SK-N-SH (cell line): ENCODE results near the gene NLGN2. TPM values are rescaled to one million over a fixed set of nuclear protein-coding genes. Genes with fewer than 3 reads are reported as not detected.

Source experiments
- CTCF ChIA-PET: fragments of 300-600, 350-600 bp; formaldehyde crosslinking; extraction: SDS; loops from one replicate; lab custom pipeline; 2021; lab: Yijun Ruan, JAX
- POLR2A ChIA-PET: fragments of 350-600 bp; sonication (Branson Sonifier 250); formaldehyde crosslinking; extraction: SDS; loops from one replicate; lab custom pipeline; 2020; ENCODE audit warnings: antibody characterized with exemption, inconsistent platforms; lab: Yijun Ruan, JAX
- DNase-seq: peaks from one replicate; pipeline ENCODE4 v3.0.0; 2012
- H2AFZ ChIP-seq: fragments of 200-600 bp; sonication (generic); 2 replicates; pipeline ENCODE4 v1.8.1; 2016; ENCODE audit warnings: antibody characterized with exemption, mild to moderate bottlenecking, low read depth
- H3F3A ChIP-seq: fragments of 200-600 bp; sonication (generic); replicated peaks from 2 replicates; pipeline ENCODE3; 2016; ENCODE audit warnings: antibody characterized with exemption, mild to moderate bottlenecking; ENCODE audit not compliant: insufficient read depth
- H3K27ac ChIP-seq, 2 experiments: fragments of 200-500 bp in 1 of 2; fragments of 200-600 bp in 1 of 2; sonication (Bioruptor generic) in 1 of 2; sonication (generic), shearing (Covaris generic) in 1 of 2; 2 replicates each; pipeline versions ENCODE4 v1.5.1 to v1.6.1; 2014 to 2016; ENCODE audit warnings: low read depth in 2 of 2, inconsistent platforms in 1 of 2, low read length in 1 of 2, mild to moderate bottlenecking in 1 of 2, mixed read lengths in 1 of 2
- H3K27me3 ChIP-seq: fragments of 200-600 bp; sonication (generic), shearing (Covaris generic); 2 replicates; pipeline ENCODE4 v1.6.1; 2016; ENCODE audit warnings: mixed run types; ENCODE audit not compliant: insufficient read depth
- H3K36me3 ChIP-seq, 2 experiments: fragments of 200-500 bp in 1 of 2; fragments of 200-600 bp in 1 of 2; sonication (Bioruptor generic) in 1 of 2; sonication (generic) in 1 of 2; replicated peaks in 1 of 2; 2 replicates each; pipeline versions ENCODE3 to v1.5.1; 2014 to 2016; ENCODE audit warnings: low read length in 1 of 2, mild to moderate bottlenecking in 1 of 2; ENCODE audit not compliant: insufficient read depth in 2 of 2, control insufficient read depth in 1 of 2
- H3K4me1 ChIP-seq, 2 experiments: fragments of 200-500 bp in 1 of 2; fragments of 200-600 bp in 1 of 2; sonication (Bioruptor generic) in 1 of 2; sonication (generic), shearing (Covaris generic) in 1 of 2; 2 replicates each; pipeline versions ENCODE4 v1.5.1 to v1.6.1; 2014 to 2016; ENCODE audit warnings: low read depth in 1 of 2, low read length in 1 of 2, mixed run types in 1 of 2; ENCODE audit not compliant: insufficient read depth in 2 of 2, control insufficient read depth in 1 of 2
- H3K4me2 ChIP-seq: fragments of 200-600 bp; sonication (generic), shearing (Covaris generic); 2 replicates; pipeline ENCODE4 v1.6.1; 2017; ENCODE audit warnings: mixed run types
- H3K4me3 ChIP-seq, 2 experiments: fragments of 200-500 bp in 1 of 2; fragments of 200-600 bp in 1 of 2; sonication (Bioruptor generic) in 1 of 2; sonication (generic), shearing (Covaris generic) in 1 of 2; 2 replicates each; pipeline versions ENCODE4 v1.5.1 to v1.8.1; 2014 to 2016; ENCODE audit warnings: low read depth in 2 of 2, inconsistent platforms in 1 of 2, low read length in 1 of 2, mild to moderate bottlenecking in 1 of 2, mixed read lengths in 1 of 2, moderate library complexity in 1 of 2
- H3K79me2 ChIP-seq: fragments of 200-600 bp; sonication (generic); 2 replicates; pipeline ENCODE4 v1.8.1; 2017; ENCODE audit warnings: mild to moderate bottlenecking; ENCODE audit not compliant: insufficient read depth
- H3K9ac ChIP-seq: fragments of 200-600 bp; sonication (generic); 2 replicates; pipeline ENCODE4 v1.6.1; 2017; ENCODE audit warnings: mixed run types
- H3K9me2 ChIP-seq: fragments of 200-600 bp; sonication (generic); 2 replicates; pipeline ENCODE4 v1.6.1; 2017; ENCODE audit warnings: mixed run types
- H3K9me3 ChIP-seq: fragments of 200-600 bp; sonication (generic); 2 replicates; pipeline ENCODE4 v1.6.1; 2017; ENCODE audit warnings: mixed run types, mild to moderate bottlenecking, moderate library complexity
- H4K20me1 ChIP-seq: fragments of 200-600 bp; sonication (generic); 2 replicates; pipeline ENCODE4 v1.6.1; 2017; ENCODE audit warnings: mild to moderate bottlenecking, mixed run types; ENCODE audit not compliant: insufficient read depth
- CHD2 ChIP-seq: fragments of 150-350 bp; IDR thresholded peaks from 2 replicates; pipeline ENCODE4 v1.6.1; 2018; ENCODE audit warnings: low read length; ENCODE audit not compliant: partially characterized antibody
- CTCF ChIP-seq: fragments of 200-600 bp; sonication (generic); IDR thresholded peaks from 2 replicates; pipeline ENCODE4 v1.6.1; 2017; ENCODE audit warnings: antibody characterized with exemption, mild to moderate bottlenecking, moderate library complexity
- ELF1 ChIP-seq: IDR thresholded peaks from 2 replicates; pipeline ENCODE4 v1.4.0; 2012
- EP300 ChIP-seq, 2 experiments: IDR thresholded peaks; 2 replicates each; pipeline versions ENCODE4 v1.4.0 to v1.6.1; 2012; ENCODE audit warnings: borderline replicate concordance in 1 of 2, low read depth in 1 of 2, low read length in 1 of 2
- FOSL2 ChIP-seq: IDR thresholded peaks from 2 replicates; pipeline ENCODE4 v1.4.0; 2012; ENCODE audit warnings: low read depth, mild to moderate bottlenecking, moderate library complexity, borderline replicate concordance
- GABPA ChIP-seq: IDR thresholded peaks from 2 replicates; pipeline ENCODE4 v1.4.0; 2012; ENCODE audit warnings: low read depth, mild to moderate bottlenecking
- MEF2A ChIP-seq: IDR thresholded peaks from 2 replicates; pipeline ENCODE4 v1.4.0; 2012; ENCODE audit warnings: low read depth, borderline replicate concordance
- NFIC ChIP-seq: IDR thresholded peaks from 2 replicates; pipeline ENCODE4 v1.4.0; 2012; ENCODE audit warnings: borderline replicate concordance
- NRF1 ChIP-seq: IDR thresholded peaks from 2 replicates; pipeline ENCODE4 v1.6.1; 2012; ENCODE audit warnings: low read depth, mild to moderate bottlenecking, low read length
- POLR2AphosphoS5 ChIP-seq: IDR thresholded peaks from 2 replicates; pipeline ENCODE4 v1.6.1; 2012; ENCODE audit warnings: low read depth, low read length
- RAD21 ChIP-seq: IDR thresholded peaks from 2 replicates; pipeline ENCODE4 v1.6.1; 2012; ENCODE audit warnings: mild to moderate bottlenecking, low read length
- RFX5 ChIP-seq: IDR thresholded peaks from 2 replicates; pipeline ENCODE4 v1.6.1; 2012; ENCODE audit warnings: mild to moderate bottlenecking, improper control_type of control experiment, low read length
- SMC3 ChIP-seq: IDR thresholded peaks from 2 replicates; pipeline ENCODE4 v1.6.1; 2012; ENCODE audit warnings: low read depth, low read length, improper control_type of control experiment
- TAF1 ChIP-seq: IDR thresholded peaks from 2 replicates; pipeline ENCODE4 v1.6.1; 2012; ENCODE audit warnings: low read depth, mild to moderate bottlenecking, low read length, moderate library complexity, borderline replicate concordance
- TEAD4 ChIP-seq: IDR thresholded peaks from 2 replicates; pipeline ENCODE4 v1.4.0; 2012; ENCODE audit warnings: mild to moderate bottlenecking, borderline replicate concordance; ENCODE audit not compliant: insufficient read depth
- USF2 ChIP-seq: fragments of 150-350 bp; IDR thresholded peaks from 2 replicates; pipeline ENCODE4 v1.6.1; 2017; ENCODE audit warnings: antibody characterized with exemption, low read length, low read depth, borderline replicate concordance
- WGBS: methylation state at CpG from one replicate; pipeline ENCODE4 v1.1.6; 2017; ENCODE audit warnings: low lambda C conversion rate; 5-methylcytosine and 5-hydroxymethylcytosine counted together
- polyA plus RNA-seq, 3 experiments: library from polyadenylated mRNA; depleted of rRNA; stranded (reverse); fragments of >200 nt; gene quantifications; 2 replicates each; pipeline ENCODE4 v1.2.3, GENCODE V29; 2012
- TF ChIP-seq, protein P1 (sequence below): IDR thresholded peaks from 2 replicates; pipeline ENCODE4 v1.4.0; 2012; ENCODE audit warnings: low read depth, borderline replicate concordance
- TF ChIP-seq, protein P2 (sequence below): IDR thresholded peaks from 2 replicates; pipeline ENCODE4 v1.6.1; 2012; ENCODE audit warnings: mild to moderate bottlenecking, low read depth, low read length, moderate library complexity

Gene NLGN2
- polyA plus RNA-seq, 1 of the 3 experiments (the other 2 are of a cell fraction): 29.9 TPM

GRCh38 chr17:7379134-7379533 is 28.5 kb upstream of the NLGN2 start:
- ChIA-PET POLR2A (no interaction called here), CTCF (no interaction called here)
- H2AFZ ChIP-seq: no peak overlapping the region
- peaks cover 8% of the 10 kb centered on the region; the same call in 1 of the 2 replicates for H3K27me3 ChIP-seq
- no peak for DNase-seq
- no peak overlapping the region for H3K4me3 ChIP-seq
- H3K4me2 ChIP-seq: no peak overlapping the region
- H3K27ac ChIP-seq: no peak overlapping the region
- H3K36me3 ChIP-seq: no peaks in the 10 kb centered on the region
- 81% methylated on average over 3 of the region's 3 CpGs for WGBS
- H4K20me1 ChIP-seq: no peaks in the 10 kb centered on the region
- H3F3A ChIP-seq: no peaks in the 10 kb centered on the region
- H3K9ac ChIP-seq: no peak overlapping the region
- no peaks in the 10 kb centered on the region for H3K79me2 ChIP-seq
- no peaks in the 10 kb centered on the region for H3K9me3 ChIP-seq
- H3K4me1 ChIP-seq: peaks cover 0 to 26% of the 10 kb centered on the region in 2 experiments; a peak in 2 of 4 replicates
- no peak for TF ChIP-seq RFX5
- TF ChIP-seq, protein P1, sequence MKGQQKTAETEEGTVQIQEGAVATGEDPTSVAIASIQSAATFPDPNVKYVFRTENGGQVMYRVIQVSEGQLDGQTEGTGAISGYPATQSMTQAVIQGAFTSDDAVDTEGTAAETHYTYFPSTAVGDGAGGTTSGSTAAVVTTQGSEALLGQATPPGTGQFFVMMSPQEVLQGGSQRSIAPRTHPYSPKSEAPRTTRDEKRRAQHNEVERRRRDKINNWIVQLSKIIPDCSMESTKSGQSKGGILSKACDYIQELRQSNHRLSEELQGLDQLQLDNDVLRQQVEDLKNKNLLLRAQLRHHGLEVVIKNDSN: no peak
- no peak for TF ChIP-seq FOSL2
- no peak for TF ChIP-seq ELF1
- TF ChIP-seq USF2: no peak
- no peak for TF ChIP-seq CTCF
- TF ChIP-seq NFIC: no peak
- no peak for TF ChIP-seq EP300 (IDR thresholded peaks at IDR 0.05; ENCODE audit: borderline replicate concordance in 1 of 2, low read depth in 1 of 2, low read length in 1 of 2)
- H3K9me2 ChIP-seq: no peaks in the 10 kb centered on the region

- no peak overlapping the region for H3K27ac ChIP-seq
- H2AFZ ChIP-seq: no peak overlapping the region
- H3K4me1 ChIP-seq: peaks cover 0 to 32% of the 10 kb centered on the region in 2 experiments; a peak in 2 of 4 replicates
- peak; percentile 54 for DNase-seq
- peak overlapping the region; percentile 37; the same call in 1 of the 2 replicates for H3K4me2 ChIP-seq
- H3F3A ChIP-seq: no peaks in the 10 kb centered on the region
- no peaks in the 10 kb centered on the region for H4K20me1 ChIP-seq
- no peaks in the 10 kb centered on the region for H3K9me2 ChIP-seq
- H3K27me3 ChIP-seq: peaks cover 8% of the 10 kb centered on the region; the same call in 1 of the 2 replicates
- no peaks in the 10 kb centered on the region for H3K9me3 ChIP-seq
- no peaks in the 10 kb centered on the region for H3K79me2 ChIP-seq
- 59% methylated on average over 7 of the region's 7 CpGs for WGBS
- POLR2A ChIA-PET: interaction anchor here (0.6 to 1.2 kb wide), 4 partner anchors 23 to 333 kb away, joined by 3 to 4 read pairs (median 3); partner anchors contain the start of gene TMEM256
- H3K36me3 ChIP-seq: no peaks in the 10 kb centered on the region
- H3K4me3 ChIP-seq: no peak overlapping the region
- no peak overlapping the region for H3K9ac ChIP-seq
- no peak for TF ChIP-seq NRF1
- no peak for TF ChIP-seq GABPA
- no peak for TF ChIP-seq RFX5
- TF ChIP-seq CHD2: no peak
- TF ChIP-seq MEF2A: no peak
- no peak for TF ChIP-seq FOSL2
- TF ChIP-seq POLR2AphosphoS5: no peak
- TF ChIP-seq ELF1: no peak
- TF ChIP-seq, protein P2, sequence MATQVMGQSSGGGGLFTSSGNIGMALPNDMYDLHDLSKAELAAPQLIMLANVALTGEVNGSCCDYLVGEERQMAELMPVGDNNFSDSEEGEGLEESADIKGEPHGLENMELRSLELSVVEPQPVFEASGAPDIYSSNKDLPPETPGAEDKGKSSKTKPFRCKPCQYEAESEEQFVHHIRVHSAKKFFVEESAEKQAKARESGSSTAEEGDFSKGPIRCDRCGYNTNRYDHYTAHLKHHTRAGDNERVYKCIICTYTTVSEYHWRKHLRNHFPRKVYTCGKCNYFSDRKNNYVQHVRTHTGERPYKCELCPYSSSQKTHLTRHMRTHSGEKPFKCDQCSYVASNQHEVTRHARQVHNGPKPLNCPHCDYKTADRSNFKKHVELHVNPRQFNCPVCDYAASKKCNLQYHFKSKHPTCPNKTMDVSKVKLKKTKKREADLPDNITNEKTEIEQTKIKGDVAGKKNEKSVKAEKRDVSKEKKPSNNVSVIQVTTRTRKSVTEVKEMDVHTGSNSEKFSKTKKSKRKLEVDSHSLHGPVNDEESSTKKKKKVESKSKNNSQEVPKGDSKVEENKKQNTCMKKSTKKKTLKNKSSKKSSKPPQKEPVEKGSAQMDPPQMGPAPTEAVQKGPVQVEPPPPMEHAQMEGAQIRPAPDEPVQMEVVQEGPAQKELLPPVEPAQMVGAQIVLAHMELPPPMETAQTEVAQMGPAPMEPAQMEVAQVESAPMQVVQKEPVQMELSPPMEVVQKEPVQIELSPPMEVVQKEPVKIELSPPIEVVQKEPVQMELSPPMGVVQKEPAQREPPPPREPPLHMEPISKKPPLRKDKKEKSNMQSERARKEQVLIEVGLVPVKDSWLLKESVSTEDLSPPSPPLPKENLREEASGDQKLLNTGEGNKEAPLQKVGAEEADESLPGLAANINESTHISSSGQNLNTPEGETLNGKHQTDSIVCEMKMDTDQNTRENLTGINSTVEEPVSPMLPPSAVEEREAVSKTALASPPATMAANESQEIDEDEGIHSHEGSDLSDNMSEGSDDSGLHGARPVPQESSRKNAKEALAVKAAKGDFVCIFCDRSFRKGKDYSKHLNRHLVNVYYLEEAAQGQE: no peak
- TF ChIP-seq SMC3: no peak
- no peak for TF ChIP-seq RAD21
- no peak for TF ChIP-seq TAF1
- TF ChIP-seq TEAD4: no peak
- TF ChIP-seq, all 33 proteins: peak for 0
- CTCF ChIA-PET: interaction anchor here (1.1 to 1.3 kb wide), 5 partner anchors 9 to 180 kb away, joined by 3 to 11 read pairs (median 5); no protein-coding TSS in a partner anchor
Observed at GRCh38 chr17:7380321-7380720, 27.3 kb upstream of the NLGN2 start.
